C4-2B (cell line): Measurements from ENCODE around the gene B9D1.

Source experiments
- CTCF ChIP-seq: fragments of 450-650 bp; conservative IDR thresholded peaks from 2 replicates; pipeline ENCODE4 v1.5.1; 2017; ENCODE audit warnings: mild to moderate bottlenecking
- ZFX ChIP-seq: fragments of 450-650 bp; IDR thresholded peaks from 2 replicates; pipeline ENCODE4 v1.6.1; 2017

DNA sequence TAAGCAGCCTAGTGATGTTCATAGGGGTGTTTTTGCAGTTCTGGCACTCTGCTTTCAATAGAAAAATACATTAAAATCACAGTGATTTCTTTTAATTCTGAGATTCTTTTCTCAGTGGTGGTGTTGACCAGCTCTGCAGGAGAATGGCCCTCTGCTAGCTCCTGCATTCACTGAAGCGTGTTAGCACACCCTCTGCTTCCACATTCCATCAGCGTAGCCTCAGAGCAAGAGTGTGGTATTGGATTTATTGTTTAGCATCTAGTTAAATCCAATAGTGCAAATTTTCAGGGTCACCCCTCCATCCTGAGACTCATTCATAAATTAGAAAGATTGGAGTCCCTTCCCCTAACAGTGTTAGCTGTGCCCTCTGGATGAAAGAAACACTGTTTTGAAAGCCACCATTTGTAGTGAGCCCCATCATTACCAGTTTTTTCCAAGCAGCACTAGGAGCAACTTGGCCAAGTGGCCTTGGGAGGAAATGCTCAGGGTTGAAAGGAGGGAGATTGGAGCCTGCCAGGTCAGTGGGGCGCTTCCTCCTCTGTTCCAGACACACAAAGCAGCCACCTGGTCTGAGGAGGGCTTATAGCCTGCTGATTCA is 45.7 kb downstream of the B9D1 start:
- no peak for TF ChIP-seq CTCF
- TF ChIP-seq ZFX, result no peak
